Liver (tissue), 9 donors: ENCODE data around the gene KDM2B. TPM values are rescaled to one million over a fixed set of nuclear protein-coding genes. Genes with fewer than 3 reads are reported as not detected.

Experiments used
- DNase-seq: peaks from one replicate; pipeline ENCODE4 v3.0.0-alpha.2; 2017; ENCODE audit warnings: low spot score
- H3K27ac ChIP-seq, 2 donors: one replicate each; pipeline ENCODE4 v1.7.0; 2013; ENCODE audit warnings: inconsistent platforms in 2 of 2, low read length in 2 of 2, control low read depth in 1 of 2, low read depth in 1 of 2, mild to moderate bottlenecking in 1 of 2
- H3K27me3 ChIP-seq, 4 donors: one replicate each; pipeline versions ENCODE4 v1.6.1 to v1.7.0; 2013; ENCODE audit warnings: low read length in 3 of 4, inconsistent platforms in 1 of 4, mild to moderate bottlenecking in 1 of 4, moderate library complexity in 1 of 4; ENCODE audit not compliant: control insufficient read depth in 4 of 4, insufficient read depth in 4 of 4
- H3K36me3 ChIP-seq, 4 donors: one replicate each; pipeline versions ENCODE4 v1.6.1 to v1.7.0; 2013; ENCODE audit warnings: low read length in 3 of 4, mild to moderate bottlenecking in 3 of 4, low read depth in 1 of 4, moderate library complexity in 1 of 4; ENCODE audit not compliant: control insufficient read depth in 4 of 4, insufficient read depth in 3 of 4
- H3K4me1 ChIP-seq, 4 donors: one replicate each; pipeline versions ENCODE4 v1.6.1 to v1.7.0; 2013; ENCODE audit warnings: low read length in 3 of 4, mild to moderate bottlenecking in 3 of 4, moderate library complexity in 1 of 4; ENCODE audit not compliant: control insufficient read depth in 4 of 4, insufficient read depth in 4 of 4
- H3K4me3 ChIP-seq, 3 donors: one replicate each; pipeline versions ENCODE4 v1.6.1 to v1.7.0; 2013; ENCODE audit warnings: low read length in 3 of 3, control low read depth in 1 of 3, low read depth in 1 of 3, mild to moderate bottlenecking in 1 of 3
- H3K9ac ChIP-seq, 2 donors: one replicate each; pipeline ENCODE4 v1.7.0; 2013; ENCODE audit warnings: low read length in 2 of 2, mild to moderate bottlenecking in 2 of 2, moderate library complexity in 2 of 2, control low read depth in 1 of 2, low read depth in 1 of 2
- H3K9me3 ChIP-seq, 4 donors: one replicate each; pipeline versions ENCODE4 v1.6.1 to v1.7.0; 2013; ENCODE audit warnings: low read length in 3 of 4; ENCODE audit not compliant: control insufficient read depth in 4 of 4
- ATF3 ChIP-seq: IDR thresholded peaks from 2 replicates; pipeline ENCODE4 v1.6.1; 2016; ENCODE audit warnings: antibody characterized with exemption
- CTCF ChIP-seq: fragments of 150-350 bp; IDR thresholded peaks from 2 replicates; pipeline ENCODE4 v1.5.1; 2017; ENCODE audit warnings: improper control_type of control experiment, low read depth, low read length; ENCODE audit not compliant: missing input control
- EGR1 ChIP-seq, 2 donors: IDR thresholded peaks; 2 replicates each; pipeline ENCODE4 v1.6.1; 2016 to 2018; ENCODE audit warnings: antibody characterized with exemption in 2 of 2, low read depth in 2 of 2
- FOXA1 ChIP-seq: IDR thresholded peaks from 2 replicates; pipeline ENCODE4 v1.6.1; 2016; ENCODE audit warnings: antibody characterized with exemption
- FOXA2 ChIP-seq: IDR thresholded peaks from 2 replicates; pipeline ENCODE4 v1.6.1; 2016; ENCODE audit warnings: antibody characterized with exemption
- HNF4A ChIP-seq, 2 donors: conservative IDR thresholded peaks; 2 replicates each; pipeline ENCODE4 v1.6.1; 2016; ENCODE audit warnings: antibody characterized with exemption in 2 of 2, mild to moderate bottlenecking in 2 of 2
- HNF4G ChIP-seq: IDR thresholded peaks from 2 replicates; pipeline ENCODE4 v1.6.1; 2016; ENCODE audit warnings: antibody characterized with exemption
- JUND ChIP-seq, 2 donors: IDR thresholded peaks; 2 replicates each; pipeline ENCODE4 v1.6.1; 2016; ENCODE audit warnings: antibody characterized with exemption in 2 of 2
- MAX ChIP-seq: IDR thresholded peaks from 2 replicates; pipeline ENCODE4 v1.6.1; 2016; ENCODE audit warnings: antibody characterized with exemption
- NR2F2 ChIP-seq: IDR thresholded peaks from 2 replicates; pipeline ENCODE4 v1.6.1; 2016; ENCODE audit warnings: antibody characterized with exemption
- RAD21 ChIP-seq, 2 donors: IDR thresholded peaks; 2 replicates each; pipeline ENCODE4 v1.6.1; 2016; ENCODE audit warnings: antibody characterized with exemption in 2 of 2, mild to moderate bottlenecking in 2 of 2
- REST ChIP-seq: IDR thresholded peaks from 2 replicates; pipeline ENCODE4 v1.6.1; 2016; ENCODE audit warnings: antibody characterized with exemption, mild to moderate bottlenecking
- RXRA ChIP-seq, 2 donors: IDR thresholded peaks; 2 replicates each; pipeline ENCODE4 v1.6.1; 2017 to 2018; ENCODE audit warnings: antibody characterized with exemption in 2 of 2, mild to moderate bottlenecking in 1 of 2
- SP1 ChIP-seq: IDR thresholded peaks from 2 replicates; pipeline ENCODE4 v1.6.1; 2018; ENCODE audit warnings: antibody characterized with exemption, mild to moderate bottlenecking
- TAF1 ChIP-seq: conservative IDR thresholded peaks from 2 replicates; pipeline ENCODE4 v1.6.1; 2016; ENCODE audit warnings: antibody characterized with exemption, mild to moderate bottlenecking
- YY1 ChIP-seq: IDR thresholded peaks from 2 replicates; pipeline ENCODE4 v1.6.1; 2016; ENCODE audit warnings: antibody characterized with exemption, mild to moderate bottlenecking
- ZBTB33 ChIP-seq: IDR thresholded peaks from 2 replicates; pipeline ENCODE4 v1.6.1; 2016; ENCODE audit warnings: antibody characterized with exemption
- WGBS: extraction: QIAGEN DNeasy Blood & Tissue Kit; methylation state at CpG from one replicate; pipeline ENCODE4 v1.1.7; 2013; 5-methylcytosine and 5-hydroxymethylcytosine counted together
- polyA plus RNA-seq, 2 donors: library from polyadenylated mRNA; stranded (reverse) in 1 of 2; unstranded in 1 of 2; fragments of 200-250 nt in 1 of 2; fragments of >200 nt in 1 of 2; fragmentation: Nextera tagmentation in 1 of 2; extraction: Ambion mirVana in 1 of 2; gene quantifications; one replicate each; pipeline versions ENCODE4 v1.2.1 to v1.2.3, GENCODE V29; 2013 to 2015
- total RNA-seq, 2 donors: library from RNA; depleted of rRNA; stranded (reverse); fragments of >200 nt; gene quantifications; one replicate each; pipeline ENCODE4 v1.2.3, GENCODE V29; 2014
- donor health status: healthy.
- donor health status: healthy.
- donor health status: healthy.
- donor health status: healthy.
- donor health status: healthy.

The KDM2B gene
- total and polyA plus RNA-seq, 4 donors: 7.0 to 34.2 (median 10.6) TPM

- peaks cover 5 to 69% (median 56%) of the 10 kb centered on the region in 4 donors for H3K36me3 ChIP-seq
- no peaks in the 10 kb centered on the region for H3K27me3 ChIP-seq
- no peaks in the 10 kb centered on the region for H3K9me3 ChIP-seq
- TF ChIP-seq RAD21 (IDR thresholded peaks at IDR 0.05) (no peak), NR2F2 (no peak), CTCF (no peak), YY1 (no peak), RXRA (IDR thresholded peaks at IDR 0.05) (no peak), TAF1 (no peak), MAX (no peak), FOXA1 (no peak), REST (no peak), EGR1 (IDR thresholded peaks at IDR 0.05; ENCODE audit: low read depth in 2 of 2) (no peak), FOXA2 (no peak), HNF4A (conservative IDR thresholded peaks at IDR 0.05) (no peak), ATF3 (no peak), SP1 (no peak), ZBTB33 (no peak), JUND (IDR thresholded peaks at IDR 0.05) (no peak), HNF4G (no peak)
- no peak overlapping the region for H3K9ac ChIP-seq
- H3K4me3 ChIP-seq: no peak overlapping the region
- H3K27ac ChIP-seq: no peak overlapping the region
- no peak for DNase-seq
- H3K4me1 ChIP-seq: no peaks in the 10 kb centered on the region
- WGBS: 100% methylated on average over 1 of the region's 1 CpG
These were observed 156.2 kb downstream of the KDM2B start for GRCh38 chr12:121424624-121424975.
